Kidney epithelial cell (primary cell): ENCODE measurements around the gene CPEB1. TPM values are rescaled to one million over a fixed set of nuclear protein-coding genes. Genes with fewer than 3 reads are reported as not detected.

Experiments used
- DNase-seq: peaks from one replicate; pipeline ENCODE4 v3.0.0-alpha.2; 2010; ENCODE audit warnings: low read depth
- H3K27me3 ChIP-seq: 2 replicates; pipeline ENCODE4 v1.6.0; 2011; ENCODE audit warnings: low read length; ENCODE audit not compliant: control insufficient read depth, insufficient read depth
- H3K36me3 ChIP-seq: 2 replicates; pipeline ENCODE4 v1.5.1; 2011; ENCODE audit warnings: low read length; ENCODE audit not compliant: control insufficient read depth, insufficient read depth
- H3K4me3 ChIP-seq: 2 replicates; pipeline ENCODE4 v1.5.1; 2011; ENCODE audit warnings: low read depth, mild to moderate bottlenecking, control low read depth, low read length
- CTCF ChIP-seq: IDR thresholded peaks from 2 replicates; pipeline ENCODE4 v1.5.1; 2011; ENCODE audit warnings: mild to moderate bottlenecking, moderate library complexity, low read length, control low read depth, inconsistent platforms; ENCODE audit not compliant: insufficient read depth, poor library complexity, severe bottlenecking
- total RNA-seq: library from RNA; depleted of rRNA; stranded (reverse); fragments of >200 nt; gene quantifications from 2 replicates; pipeline ENCODE4 v1.2.3, GENCODE V29; 2015

CPEB1 gene
- total RNA-seq, 1 donor from 2014 or later: 3.8 TPM

GRCh38 chr15:82666606-82667005 is 19.4 kb upstream of the CPEB1 start:
- Histone ChIP-seq H3K36me3 (no peaks in the 10 kb centered on the region), H3K27me3 (peaks cover 2% of the 10 kb centered on the region), H3K4me3 (no peak overlapping the region)
- no peak for DNase-seq
- no peak for TF ChIP-seq CTCF

GRCh38 chr15:82664021-82664420 is 16.9 kb upstream of the CPEB1 start:
- peaks cover 2% of the 10 kb centered on the region for H3K27me3 ChIP-seq
- H3K36me3 ChIP-seq: no peaks in the 10 kb centered on the region
- no peak for DNase-seq
- H3K4me3 ChIP-seq: no peak overlapping the region
- no peak for TF ChIP-seq CTCF

GRCh38 chr15:82663186-82663600 is 16.0 kb upstream of the CPEB1 start:
- no peak overlapping the region for H3K4me3 ChIP-seq
- peak; percentile 12 for DNase-seq
- no peaks in the 10 kb centered on the region for H3K36me3 ChIP-seq
- TF ChIP-seq CTCF: no peak
- H3K27me3 ChIP-seq: peaks cover 2% of the 10 kb centered on the region

- Histone ChIP-seq H3K27me3 (peaks cover 2% of the 10 kb centered on the region), H3K4me3 (no peak overlapping the region), H3K36me3 (no peaks in the 10 kb centered on the region)
- TF ChIP-seq CTCF: no peak
- no peak for DNase-seq
Measured at GRCh38 chr15:82662641-82663040, 15.5 kb upstream of the CPEB1 start.

GRCh38 chr15:82660378-82660777 is 13.2 kb upstream of the CPEB1 start:
- DNase-seq: no peak
- Histone ChIP-seq H3K4me3 (no peak overlapping the region), H3K27me3 (peaks cover 4% of the 10 kb centered on the region), H3K36me3 (no peaks in the 10 kb centered on the region)
- TF ChIP-seq CTCF: no peak

- Histone ChIP-seq H3K27me3 (peaks cover 7% of the 10 kb centered on the region), H3K4me3 (no peak overlapping the region), H3K36me3 (no peaks in the 10 kb centered on the region)
- no peak for TF ChIP-seq CTCF
- no peak for DNase-seq
Measured at GRCh38 chr15:82656641-82657266, 9.6 kb upstream of the CPEB1 start.
